ENCODE measurements around the gene STK32B.
"Not testable (repeated sequence)": the region's sequence is repeated elsewhere in the genome, so short reads cannot be mapped to it uniquely, and the experiment has no call there.

Gene STK32B

GRCh38 chr4:5051278-5052203 lies at the start of gene STK32B:
Gene STK32B (plus strand): TSS chr4:5051480.
- no peak for DNase-seq

- not testable (repeated sequence) for DNase-seq
These were observed 49.6 kb upstream of the STK32B start for GRCh38 chr4:5001641-5002040.

GRCh38 chr4:5003372-5003857 lies 47.9 kb upstream of the STK32B start:
- DNase-seq = no peak

- DNase-seq = no peak
These were observed 47.4 kb upstream of the STK32B start for GRCh38 chr4:5003918-5004317.

- no peak for DNase-seq
These were observed 46.8 kb upstream of the STK32B start for GRCh38 chr4:5004496-5004895.

GRCh38 chr4:5006932-5007331 lies 44.3 kb upstream of the STK32B start:
- not testable (repeated sequence) for DNase-seq

GRCh38 chr4:5009796-5010195 lies 41.5 kb upstream of the STK32B start:
- DNase-seq = no peak

- DNase-seq = no peak
These were observed 40.3 kb upstream of the STK32B start for GRCh38 chr4:5010984-5011383.

GRCh38 chr4:5012244-5012898 lies 38.9 kb upstream of the STK32B start:
- DNase-seq = no peak

- DNase-seq = no peak
These were observed 38.3 kb upstream of the STK32B start for GRCh38 chr4:5012958-5013357.

GRCh38 chr4:5014007-5014682 lies 37.1 kb upstream of the STK32B start:
- DNase-seq = no peak

GRCh38 chr4:5018096-5018495 lies 33.2 kb upstream of the STK32B start:
- no peak for DNase-seq

- no peak for DNase-seq
These were observed 32.7 kb upstream of the STK32B start for GRCh38 chr4:5018603-5019002.

GRCh38 chr4:5019274-5019673 lies 32.0 kb upstream of the STK32B start, which contains the start of gene CYTL1:
Gene CYTL1 (minus strand): TSS chr4:5019458. CDS start chr4:5019445, 13 bp downstream.
- DNase-seq = no peak

- DNase-seq = no peak
These were observed 31.5 kb upstream of the STK32B start for GRCh38 chr4:5019796-5020195.

- no peak for DNase-seq
These were observed 30.9 kb upstream of the STK32B start for GRCh38 chr4:5020341-5020740.

GRCh38 chr4:5021546-5021945 lies 29.7 kb upstream of the STK32B start:
- DNase-seq = no peak

GRCh38 chr4:5024673-5025072 lies 26.6 kb upstream of the STK32B start:
- no peak for DNase-seq

- no peak for DNase-seq
These were observed 24.9 kb upstream of the STK32B start for GRCh38 chr4:5026371-5026770.

GRCh38 chr4:5027346-5027745 lies 23.9 kb upstream of the STK32B start:
- no peak for DNase-seq

GRCh38 chr4:5028480-5028879 lies 22.8 kb upstream of the STK32B start:
- DNase-seq = no peak

- no peak for DNase-seq
These were observed 21.8 kb upstream of the STK32B start for GRCh38 chr4:5029447-5029846.

GRCh38 chr4:5030221-5030620 lies 21.1 kb upstream of the STK32B start:
- DNase-seq = no peak
